Hematopoietic multipotent progenitor cell (in vitro differentiated cells): ENCODE measurements around the gene ZNF526. TPM values are rescaled to one million over a fixed set of nuclear protein-coding genes. Genes with fewer than 3 reads are reported as not detected.

Experiments used
- DNase-seq, 3 donors: peaks; one replicate each; pipeline ENCODE4 v3.0.0-alpha.2; 2011 to 2015; ENCODE audit warnings: low read depth in 2 of 3, low spot score in 2 of 3
- total RNA-seq: library from RNA; depleted of rRNA; stranded (reverse); fragments of >200 nt; gene quantifications from one replicate; pipeline ENCODE4 v1.2.3, GENCODE V29; 2012

The ZNF526 gene
- total RNA-seq, 1 donor = 16.2 TPM

GRCh38 chr19:42217520-42218437, 2.3 kb upstream of the ZNF526 start, which contains the start of gene DEDD2:
Gene DEDD2 (minus strand): TSS chr19:42217677. CDS start chr19:42217007, 670 bp downstream.
- DNase-seq = peak; percentile 99

- no peak for DNase-seq
Measured at GRCh38 chr19:42220751-42221097, 612 bp downstream of the ZNF526 start.

GRCh38 chr19:42224940-42225717, 5.0 kb downstream of the ZNF526 start:
- no peak for DNase-seq

- no peak for DNase-seq
Measured at GRCh38 chr19:42225718-42226292, 5.7 kb downstream of the ZNF526 start.

- DNase-seq = no peak
Measured at GRCh38 chr19:42226886-42227285, 6.8 kb downstream of the ZNF526 start.

GRCh38 chr19:42228641-42229040, 8.5 kb downstream of the ZNF526 start:
- DNase-seq = no peak

- DNase-seq = no peak
Measured at GRCh38 chr19:42229301-42229854, 9.3 kb downstream of the ZNF526 start.

- DNase-seq = no peak
Measured at GRCh38 chr19:42229855-42230351, 9.8 kb downstream of the ZNF526 start.

- no peak for DNase-seq
Measured at GRCh38 chr19:42230571-42230970, 10.5 kb downstream of the ZNF526 start.

- no peak for DNase-seq
Measured at GRCh38 chr19:42232435-42232834, 12.3 kb downstream of the ZNF526 start.

GRCh38 chr19:42233106-42233505, 13.0 kb downstream of the ZNF526 start:
- DNase-seq = no peak

GRCh38 chr19:42233678-42234292, 13.7 kb downstream of the ZNF526 start:
- DNase-seq = no peak

GRCh38 chr19:42234364-42234763, 14.3 kb downstream of the ZNF526 start:
- no peak for DNase-seq

GRCh38 chr19:42235181-42235580, 15.1 kb downstream of the ZNF526 start:
- DNase-seq = no peak

GRCh38 chr19:42239544-42240220, 19.6 kb downstream of the ZNF526 start:
- no peak for DNase-seq

- no peak for DNase-seq
Measured at GRCh38 chr19:42241279-42241678, 21.2 kb downstream of the ZNF526 start.

GRCh38 chr19:42242069-42242511, 22.0 kb downstream of the ZNF526 start:
- no peak for DNase-seq

- DNase-seq = peak; percentile 93 to 99 (median 99)
Measured at GRCh38 chr19:42242512-42243409, 22.6 kb downstream of the ZNF526 start, which contains the start of gene GSK3A. Gene GSK3A (minus strand): TSS chr19:42242602. CDS start chr19:42242465, 137 bp downstream.
